Left ventricle myocardium superior (tissue), 1 donor: Measurements from ENCODE around the gene RND3. TPM values are rescaled to one million over a fixed set of nuclear protein-coding genes. Genes with fewer than 3 reads are reported as not detected.

Source experiments
- ATAC-seq: fragments of 200-7000 bp; cut with Tn5 transposase; one replicate; pipeline ENCODE4 v1.9.1; 2020; ENCODE audit warnings: mild to moderate bottlenecking, moderate library complexity
- DNase-seq: peaks from one replicate; pipeline ENCODE4 v3.0.0-alpha.2; 2020
- intact Hi-C: fragments of 100-400 bp; cut with micrococcal nuclease; formaldehyde crosslinking; loops from one replicate; pipeline ENCODE4 v1.11.0; 2022
- long read RNA-seq: library from polyadenylated mRNA; unstranded; transcript quantifications from one replicate; pipeline ENCODE4 v2.0.0, GENCODE V29; 2021
- total RNA-seq: library from RNA; stranded (reverse); fragmentation: NEBNext Ultra II Directional; extraction: Animal tissue kit (Norgen Biotek cat#: 25700); gene quantifications from one replicate; pipeline ENCODE4 v1.2.1, GENCODE V29; 2021
- donor health status: DM: no; HTN: yes; CAD: no; lungs with severe emphysema.

The RND3 gene, protein sequence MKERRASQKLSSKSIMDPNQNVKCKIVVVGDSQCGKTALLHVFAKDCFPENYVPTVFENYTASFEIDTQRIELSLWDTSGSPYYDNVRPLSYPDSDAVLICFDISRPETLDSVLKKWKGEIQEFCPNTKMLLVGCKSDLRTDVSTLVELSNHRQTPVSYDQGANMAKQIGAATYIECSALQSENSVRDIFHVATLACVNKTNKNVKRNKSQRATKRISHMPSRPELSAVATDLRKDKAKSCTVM
- 25.1 TPM for total RNA-seq
- long read RNA-seq, transcript RND3-201 (6 exons, 2,711 nt) = minor isoform, 15 of 43 reads
- long read RNA-seq, transcript RND3-202 (5 exons, 2,777 nt) = major isoform, 26 of 43 reads
- long read RNA-seq, partial matches to known transcripts = 0 of 43 reads
- long read RNA-seq, other reads (novel, unspliced or antisense) = 0 of 43 reads

DNA sequence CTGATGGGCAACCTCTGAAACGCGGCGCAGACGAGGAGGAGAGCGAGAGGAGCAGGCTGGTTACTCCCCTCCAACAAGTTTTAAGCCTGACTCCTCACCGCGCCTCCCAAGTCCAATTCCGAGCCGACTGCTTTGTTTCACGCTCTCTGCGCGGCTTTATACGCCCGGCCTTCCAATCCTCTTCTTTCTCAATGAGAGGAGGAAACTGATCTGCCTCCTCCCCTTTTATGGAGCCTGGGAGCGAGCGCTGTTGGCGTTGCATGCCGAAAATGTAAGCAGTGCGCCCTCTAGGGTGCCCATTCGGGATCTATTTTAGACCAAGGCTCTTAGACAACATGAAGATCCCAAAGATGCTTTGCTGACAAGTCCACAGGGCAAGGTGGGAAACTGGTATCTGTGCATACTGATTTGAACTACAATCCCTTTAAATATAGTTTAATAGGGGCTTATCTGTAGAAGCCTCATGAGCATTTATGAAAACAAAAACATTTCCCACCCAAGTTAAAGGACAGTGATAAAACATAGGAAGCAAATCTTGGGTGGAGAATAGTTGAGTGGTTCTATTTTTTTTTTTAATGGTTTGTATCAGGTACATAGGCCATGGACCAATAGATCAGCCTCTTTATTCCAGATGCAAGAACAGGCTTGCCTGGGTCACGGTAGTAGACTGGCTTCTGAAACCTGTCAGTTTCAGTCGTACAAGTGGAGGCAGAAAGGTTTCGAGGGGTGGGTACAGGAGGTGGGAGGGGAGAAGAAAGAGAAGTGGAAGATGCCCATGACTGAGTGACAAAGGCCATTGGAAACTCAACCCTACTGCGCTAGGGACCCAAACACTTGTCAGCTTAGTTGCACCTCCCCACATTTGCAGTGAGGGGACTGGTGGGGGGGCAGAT lies at the start of gene RND3:
Gene RND3, minus strand, starts transcription at position 131 of the 893 bp plus-strand sequence. CDS start 250 bp downstream, outside the sequence.
- ATAC-seq (peak; percentile 66), DNase-seq (peak; percentile 96)
- intact Hi-C loops = loop anchor here (2.0 to 5.0 kb wide), 2 partner anchors 63 to 890 kb away; no protein-coding TSS in a partner anchor

DNA sequence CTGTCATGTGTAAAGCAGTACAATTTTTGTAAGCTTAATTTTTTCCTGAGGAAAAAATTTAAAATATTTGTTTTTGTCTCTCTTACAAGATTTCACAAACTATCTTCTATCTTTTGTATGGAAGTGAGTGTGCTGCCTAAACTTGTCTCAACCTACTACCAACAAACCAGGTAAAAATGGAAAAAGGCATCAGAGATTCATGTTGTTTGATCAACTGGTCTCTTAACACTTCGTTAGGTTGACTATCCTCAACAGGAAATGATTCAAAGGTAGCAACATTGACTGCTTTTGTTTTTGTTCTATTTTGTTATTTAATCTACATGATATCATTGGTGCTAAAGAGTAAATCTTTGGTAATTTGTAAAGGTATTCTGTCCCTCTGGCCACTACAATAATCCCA lies 47.7 kb upstream of the RND3 start:
- DNase-seq (no peak), ATAC-seq (no peak)
- intact Hi-C loops = no loop called here

DNA sequence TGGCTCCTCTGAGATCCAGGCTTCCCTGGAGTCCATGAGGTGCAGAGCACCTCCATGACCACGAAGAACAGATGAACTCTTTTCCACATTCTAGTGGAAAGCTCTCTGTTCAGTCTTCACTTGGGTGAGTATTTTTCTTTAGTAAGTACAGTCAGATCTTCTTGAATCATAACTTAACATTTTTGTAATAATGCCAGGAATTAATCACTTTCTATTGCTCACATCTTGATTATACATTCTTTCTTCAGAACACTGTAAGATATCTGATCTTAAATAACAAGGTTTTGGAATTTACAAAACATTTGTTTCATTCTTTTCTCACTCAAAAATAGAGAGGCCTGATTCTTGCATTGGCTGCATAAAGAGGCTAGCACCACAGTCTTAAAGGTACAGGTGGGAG lies 45.4 kb upstream of the RND3 start:
- DNase-seq (no peak), ATAC-seq (no peak)
- intact Hi-C loops = no loop called here

DNA sequence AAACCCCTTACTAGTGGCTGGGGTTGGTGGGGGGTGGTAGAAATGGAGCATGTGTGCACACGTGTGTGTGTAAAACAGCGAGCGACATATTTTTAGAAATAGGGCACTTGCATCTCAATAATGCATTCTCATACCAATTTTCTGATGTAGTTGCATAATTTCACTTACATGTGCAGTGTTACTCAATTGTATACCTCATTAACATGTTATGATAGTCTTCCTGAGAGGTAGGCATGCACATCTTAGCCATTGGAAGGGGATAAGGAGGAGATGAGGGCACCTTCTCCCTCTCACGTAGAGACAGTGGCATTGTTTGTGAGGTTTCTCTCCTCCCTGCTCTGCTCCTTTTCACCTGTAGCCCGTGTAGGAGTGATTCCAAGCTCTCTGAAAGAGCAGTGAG lies 44.6 kb upstream of the RND3 start:
- ATAC-seq (no peak), DNase-seq (no peak)
- intact Hi-C loops = no loop called here

DNA sequence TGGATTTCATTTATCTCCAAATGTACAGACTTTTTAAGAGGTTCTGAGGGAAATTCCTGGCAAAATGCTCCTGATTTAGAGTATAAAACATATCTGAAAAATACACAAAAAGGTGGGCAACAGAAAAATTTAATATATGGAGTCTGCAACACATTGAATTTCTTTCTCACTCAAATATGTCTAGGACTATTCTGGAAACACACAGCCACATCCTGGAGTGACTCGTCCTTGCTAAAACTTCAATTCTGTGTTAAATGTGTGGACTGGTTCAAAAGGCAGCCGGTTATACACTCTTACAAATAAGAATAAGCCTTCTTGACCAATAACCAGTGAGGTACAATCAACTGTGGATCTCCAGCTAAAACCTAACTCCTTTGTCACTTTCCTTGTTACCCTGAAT lies 44.1 kb upstream of the RND3 start:
- ATAC-seq (no peak), DNase-seq (no peak)
- intact Hi-C loops = no loop called here

DNA sequence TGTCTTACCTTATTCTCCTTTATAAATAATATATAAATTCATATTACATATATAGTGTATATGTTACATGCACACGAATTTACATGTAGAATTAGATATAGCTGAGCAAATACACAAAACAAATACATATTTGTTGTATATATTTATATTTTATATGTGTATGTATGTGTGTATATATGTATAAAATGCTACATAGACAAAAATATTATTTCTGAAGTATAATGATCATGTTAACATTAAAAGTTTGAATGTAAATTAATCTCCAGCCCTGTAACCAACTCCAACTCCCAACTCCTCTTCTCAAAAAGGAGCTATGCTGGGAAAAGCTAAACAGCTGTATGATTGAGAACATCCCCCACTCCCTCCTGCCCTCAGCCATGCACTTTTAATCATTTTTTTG lies 42.7 kb upstream of the RND3 start:
- intact Hi-C loops = no loop called here
- DNase-seq = no peak
- ATAC-seq = no peak

DNA sequence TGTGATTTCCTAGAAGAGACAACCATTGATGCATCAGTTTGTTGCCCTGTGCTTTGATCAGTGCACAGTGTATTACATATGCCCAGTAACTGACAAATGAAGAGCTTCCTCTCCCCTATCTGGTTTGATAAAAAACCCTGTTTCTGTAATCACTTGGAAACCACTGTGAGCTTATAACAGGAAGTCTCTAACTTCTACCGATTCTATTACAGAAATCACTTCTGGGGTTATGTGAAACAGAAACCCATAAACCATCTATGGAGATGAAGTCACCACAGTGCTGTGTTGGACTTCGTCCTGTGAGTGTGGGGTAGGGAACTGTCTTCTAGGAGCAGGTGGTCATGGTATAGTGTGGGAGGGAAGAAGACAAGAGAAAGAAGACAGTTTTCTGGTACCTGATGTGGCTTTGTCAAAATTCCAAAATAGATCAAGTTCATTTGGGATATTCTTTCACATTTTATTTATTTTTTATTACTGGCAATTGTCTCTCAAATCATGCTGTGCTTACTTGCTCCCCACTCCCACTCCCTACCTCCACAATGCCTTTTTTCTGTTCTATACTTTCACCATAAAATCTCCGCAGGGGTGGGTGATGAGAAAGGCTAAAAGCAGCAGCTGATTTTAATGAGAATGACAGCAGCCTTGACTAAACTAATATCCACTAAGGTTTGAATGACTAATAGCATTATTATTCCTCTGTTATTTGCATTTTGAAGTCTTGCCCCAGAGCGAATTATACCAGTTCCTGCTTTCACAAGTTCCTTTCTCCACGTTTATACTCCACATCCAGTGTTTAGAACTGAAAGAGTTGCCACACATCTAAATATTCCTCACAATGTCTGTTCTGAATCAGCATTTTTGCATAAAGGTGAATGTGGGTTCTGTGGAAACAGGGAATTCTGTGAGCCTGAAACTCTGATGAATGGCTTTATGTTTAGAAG lies 41.7 kb upstream of the RND3 start:
- no peak for DNase-seq
- intact Hi-C loops = no loop called here
- ATAC-seq = no peak

DNA sequence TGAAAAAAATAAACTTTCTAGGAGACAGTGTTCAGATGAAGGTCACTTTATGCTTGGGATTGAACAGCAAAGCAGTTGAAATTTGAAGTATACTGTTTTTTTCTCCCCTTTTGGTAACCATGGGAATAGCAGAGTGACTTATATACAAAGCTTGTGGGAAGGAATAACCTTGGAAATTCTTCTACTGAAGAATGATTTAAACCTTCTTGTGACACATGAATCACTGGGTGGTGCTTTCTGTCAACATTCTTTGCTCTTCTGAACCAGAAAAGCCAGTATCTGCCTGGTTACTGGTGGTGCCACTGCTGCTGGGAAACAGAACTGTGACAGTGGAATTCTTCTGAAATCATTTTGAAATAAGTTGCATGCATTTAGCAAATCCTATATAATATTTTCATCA lies 39.4 kb upstream of the RND3 start:
- DNase-seq (no peak), ATAC-seq (no peak)
- intact Hi-C loops = no loop called here

DNA sequence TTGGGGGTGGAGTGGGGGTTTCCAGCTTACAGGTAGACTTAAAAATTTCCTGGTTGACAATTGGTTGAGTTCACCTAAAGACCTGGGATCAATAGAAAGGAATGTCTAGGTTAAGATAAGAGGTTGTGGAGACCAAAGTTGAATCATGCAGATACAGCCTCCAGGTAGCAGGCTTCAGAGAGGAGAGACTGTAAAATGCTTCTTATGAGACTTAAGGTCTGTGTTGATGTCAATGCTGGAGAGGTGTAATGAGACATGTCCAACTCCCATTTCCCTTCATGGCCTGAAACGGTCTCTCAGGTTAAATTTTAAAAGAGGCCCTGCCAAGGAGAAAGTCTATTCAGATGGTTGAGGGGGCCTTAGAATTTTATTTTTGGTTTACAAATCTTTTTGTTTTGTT lies 38.5 kb upstream of the RND3 start:
- no peak for DNase-seq
- intact Hi-C loops = no loop called here
- ATAC-seq = no peak

DNA sequence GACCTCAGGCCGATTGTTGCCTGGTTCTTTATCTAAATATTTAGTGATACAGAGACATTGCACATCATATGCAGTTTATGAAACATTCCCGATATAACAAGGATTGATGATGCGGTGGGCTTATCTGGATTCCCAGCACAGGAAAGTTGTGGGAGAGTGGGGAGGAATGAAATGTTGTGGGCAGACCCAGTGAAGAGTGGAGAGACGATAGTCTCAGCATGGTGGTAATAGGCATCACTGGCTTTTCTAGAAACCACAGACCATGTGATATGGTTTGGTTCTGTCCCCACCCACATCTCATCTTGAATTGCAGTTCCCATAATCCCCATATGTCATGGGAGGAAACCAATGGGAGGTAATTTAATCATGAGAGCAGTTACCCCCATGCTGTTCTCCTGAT lies 34.8 kb upstream of the RND3 start:
- DNase-seq (no peak), ATAC-seq (no peak)

DNA sequence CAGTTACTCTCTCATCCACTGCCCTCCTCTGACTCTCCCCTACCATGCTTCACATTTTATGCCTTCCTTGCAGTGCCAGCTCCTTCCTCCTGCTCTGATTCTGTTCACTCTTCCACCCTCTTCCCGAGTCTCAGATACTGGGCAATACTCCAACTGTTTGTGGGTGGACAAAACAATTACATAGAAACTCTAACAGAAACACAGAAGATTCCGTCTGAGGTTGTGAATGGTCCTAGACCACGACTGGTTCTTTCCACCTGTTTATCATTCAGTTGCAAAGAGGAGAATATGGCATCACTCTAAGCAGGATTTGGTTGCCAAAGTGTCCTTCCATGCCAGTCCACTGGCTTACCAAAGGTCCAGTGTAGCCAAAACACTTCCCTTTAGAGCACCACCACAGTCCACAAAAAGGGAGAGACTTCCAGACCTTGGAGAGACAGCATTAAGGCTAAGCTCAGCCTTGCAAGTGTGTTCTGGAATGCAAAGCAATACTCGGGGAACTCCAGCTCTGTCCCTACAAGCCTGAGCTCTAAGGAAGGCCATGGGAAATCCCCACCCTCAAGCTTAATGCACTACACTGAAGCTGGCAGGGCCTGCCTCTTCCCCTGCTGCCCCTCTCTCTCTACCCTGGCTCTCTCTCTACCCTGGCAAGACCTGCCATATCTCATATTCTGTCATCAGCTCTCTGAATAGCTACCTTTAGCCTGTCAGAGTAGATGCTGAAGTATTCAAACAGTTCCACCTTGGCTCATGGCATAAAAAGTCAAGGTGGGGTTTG lies 33.6 kb upstream of the RND3 start:
- peak; percentile 95 for ATAC-seq
- no peak for DNase-seq
- intact Hi-C loops = no loop called here

More for the DNA sequence above, 34.8 kb upstream of the RND3 start:
- intact Hi-C loops = no loop called here

DNA sequence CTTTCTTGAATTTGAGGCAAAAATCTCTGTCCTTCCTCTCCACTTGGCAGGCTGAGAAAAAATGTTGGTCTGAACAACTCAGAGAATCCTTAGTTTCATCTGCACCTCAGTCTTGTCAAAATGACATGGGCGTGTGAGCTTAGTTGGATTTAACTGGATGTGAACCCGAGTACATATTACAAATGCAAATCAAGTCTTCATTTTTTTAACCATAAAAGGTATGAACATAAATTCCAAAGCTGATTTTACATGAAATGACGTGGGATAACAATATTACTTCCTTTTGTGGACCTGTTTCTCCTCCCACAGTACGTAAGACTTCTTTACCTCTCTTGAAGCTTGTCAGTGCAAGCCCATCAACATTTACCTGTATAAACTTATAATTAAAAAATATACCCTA lies 32.6 kb upstream of the RND3 start:
- intact Hi-C loops = no loop called here
- no peak for ATAC-seq
- DNase-seq = no peak

DNA sequence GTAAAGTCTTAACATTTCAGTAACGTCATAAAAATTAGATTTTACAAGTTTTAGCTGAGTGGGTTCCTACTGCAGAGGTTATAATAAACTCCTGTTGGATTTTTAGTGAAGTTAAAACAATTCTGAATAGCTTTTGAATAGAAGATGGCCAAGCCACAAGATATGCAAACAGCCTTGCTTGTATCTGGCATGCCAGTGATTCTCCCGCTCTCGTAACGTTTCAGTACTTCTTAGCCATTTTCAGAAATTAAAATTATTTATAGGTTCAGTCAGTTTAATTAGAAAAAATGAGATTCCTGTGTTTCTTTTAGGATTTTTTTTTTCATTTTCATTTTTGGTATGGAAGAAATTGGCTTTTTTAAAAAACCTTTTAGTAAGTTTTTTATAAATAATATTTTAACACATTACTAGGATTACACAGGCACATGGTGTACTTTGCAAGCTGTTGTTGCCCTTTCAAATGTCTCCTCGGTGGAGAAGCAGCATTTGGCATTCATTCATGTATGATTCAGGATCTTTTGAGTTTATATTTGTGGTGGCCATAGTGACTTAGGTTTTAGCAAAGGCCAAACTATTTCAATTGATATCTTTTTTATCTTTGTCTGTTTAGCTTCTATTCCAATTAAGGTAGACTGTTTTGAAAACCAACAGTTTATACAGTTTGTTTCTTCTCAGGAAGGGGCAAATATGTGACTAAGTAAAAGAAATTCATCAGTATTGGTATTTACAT lies 30.6 kb upstream of the RND3 start:
- ATAC-seq (peak; percentile 44), DNase-seq (no peak)
- intact Hi-C loops = no loop called here

DNA sequence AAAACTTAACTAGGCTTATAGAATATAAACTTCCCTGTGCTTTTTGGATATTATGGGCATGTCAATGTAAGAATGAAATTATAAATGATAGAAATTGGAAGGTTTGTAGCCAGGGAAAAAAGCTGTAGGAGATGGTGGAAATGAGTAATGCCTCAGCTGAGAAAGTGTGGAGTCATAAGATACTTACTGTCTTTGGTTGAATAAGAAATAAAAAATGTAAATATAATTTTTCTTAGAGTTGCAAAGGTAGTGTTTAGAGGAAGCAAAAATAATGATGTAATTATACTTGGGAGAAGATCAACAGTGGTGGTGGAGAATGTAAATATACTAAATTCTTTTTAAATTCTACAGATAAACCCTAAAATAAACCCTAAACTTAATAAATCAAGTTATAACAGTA lies 26.2 kb upstream of the RND3 start:
- intact Hi-C loops = no loop called here
- DNase-seq (no peak), ATAC-seq (no peak)

DNA sequence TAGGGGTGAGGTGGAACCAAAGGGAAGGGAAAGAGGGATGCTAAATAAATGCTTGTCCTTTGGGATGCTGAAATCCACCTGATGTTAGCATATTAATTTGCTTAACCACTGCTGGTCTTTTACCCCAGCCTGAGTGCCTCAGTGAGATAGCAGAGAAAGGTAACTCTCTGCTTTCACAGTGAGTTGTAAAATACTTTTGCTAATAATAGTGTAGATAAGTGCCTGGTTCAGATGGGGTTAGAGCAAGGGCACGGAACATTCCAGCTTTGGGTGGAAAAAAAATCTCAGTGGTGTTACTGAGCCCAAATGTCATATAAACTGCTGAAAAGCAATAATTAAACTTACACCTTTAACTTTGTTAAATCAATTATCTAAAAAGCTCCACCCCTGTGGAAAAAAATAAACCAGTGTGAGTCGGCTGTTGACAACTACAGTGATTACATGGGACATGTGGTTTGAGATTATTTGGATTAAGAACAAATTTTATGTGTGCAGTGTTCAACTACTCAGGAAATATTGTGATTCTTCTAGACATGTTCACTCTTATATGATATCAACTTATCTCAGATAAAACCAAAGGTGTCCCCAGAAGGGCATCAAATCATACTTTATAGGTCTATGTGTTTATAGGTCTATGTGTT lies 21.1 kb upstream of the RND3 start:
- DNase-seq = no peak
- peak; percentile 97 for ATAC-seq
- intact Hi-C loops = no loop called here

DNA sequence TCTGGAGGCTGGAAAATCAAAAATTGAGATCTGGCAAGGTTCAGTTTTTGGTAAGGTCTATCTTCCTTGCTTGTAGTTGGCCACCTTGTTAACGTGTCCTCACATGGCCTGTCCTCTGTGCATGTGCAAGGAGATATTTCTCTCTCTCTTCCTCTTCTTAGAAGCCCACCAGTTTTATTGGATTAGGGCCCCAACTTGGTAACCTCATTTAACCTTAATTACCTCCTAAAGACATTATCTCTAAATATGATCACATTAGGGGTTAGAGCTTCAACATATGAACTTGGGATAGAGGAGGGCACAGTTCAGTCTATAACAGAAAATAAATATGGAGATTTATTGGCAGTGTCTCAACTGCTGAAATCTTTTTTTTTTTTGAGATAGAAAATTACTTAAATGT lies 19.6 kb upstream of the RND3 start:
- intact Hi-C loops = no loop called here
- ATAC-seq (no peak), DNase-seq (no peak)

DNA sequence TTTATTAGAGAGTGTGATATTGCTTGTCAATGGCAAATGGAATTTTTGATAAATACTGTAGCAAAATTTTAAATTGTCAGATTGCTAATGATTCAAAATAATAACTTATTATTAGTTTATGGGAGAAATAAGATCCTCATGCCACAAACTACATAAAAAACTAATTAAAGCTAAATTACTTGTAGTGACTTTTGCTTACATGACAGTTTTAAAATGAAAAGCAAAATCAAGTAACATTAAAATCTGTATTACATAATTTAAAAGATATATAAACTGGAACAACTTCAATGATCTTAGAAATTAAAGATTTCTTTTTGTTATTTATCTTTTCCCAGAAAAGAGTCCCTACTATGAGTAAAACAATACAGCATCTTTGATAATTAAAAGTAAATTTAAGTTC lies 17.7 kb upstream of the RND3 start:
- intact Hi-C loops = no loop called here
- DNase-seq (no peak), ATAC-seq (no peak)
